GM19351 (cell line): ENCODE measurements around the gene SBK1.

Source experiments
- ATAC-seq: cut with Tn5 transposase; IDR thresholded peaks from one replicate; pipeline ENCODE4 v1.9.1; 2021; ENCODE audit warnings: mild to moderate bottlenecking, moderate library complexity; ENCODE audit not compliant: unreplicated experiment

SBK1 gene

DNA sequence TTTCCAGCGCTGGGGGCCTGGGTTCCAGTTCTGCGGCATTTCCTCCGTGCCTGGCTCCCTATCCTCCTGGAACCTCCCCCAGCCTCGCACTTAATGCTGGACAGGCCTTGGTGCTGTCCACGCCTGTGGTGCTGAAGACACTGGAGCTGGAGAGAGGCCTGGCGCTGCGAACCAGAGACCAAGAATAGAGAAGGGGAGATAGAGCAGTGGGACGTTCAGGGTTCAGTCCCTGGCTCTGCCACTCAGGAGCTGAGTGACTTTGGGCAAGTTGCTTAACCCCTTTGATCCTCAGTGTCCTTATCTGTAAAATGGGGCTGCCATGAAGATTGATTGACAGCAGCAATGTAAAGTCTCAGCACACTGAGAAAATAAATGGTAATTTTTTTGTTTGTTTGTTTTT is 11.9 kb downstream of the SBK1 start:
- no peak for ATAC-seq

DNA sequence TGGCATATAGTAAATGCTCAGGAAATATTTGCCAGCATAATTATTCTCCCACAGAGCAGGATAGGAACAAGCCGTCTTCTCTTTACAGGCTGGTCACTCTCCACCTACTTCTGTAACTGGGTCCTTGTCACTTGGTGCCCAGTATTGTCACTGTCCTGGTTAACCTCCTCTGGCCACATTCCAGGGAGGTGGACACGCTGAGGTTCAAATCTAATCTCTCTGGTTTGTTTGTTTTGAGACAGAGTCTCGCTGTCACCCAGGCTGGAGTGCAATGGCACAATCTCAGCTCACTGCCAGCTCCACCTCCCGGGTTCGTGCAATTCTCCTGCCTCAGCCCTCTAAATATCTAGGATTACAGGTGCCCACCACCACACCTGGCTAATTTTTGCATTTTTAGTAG is 15.6 kb downstream of the SBK1 start:
- no peak for ATAC-seq

DNA sequence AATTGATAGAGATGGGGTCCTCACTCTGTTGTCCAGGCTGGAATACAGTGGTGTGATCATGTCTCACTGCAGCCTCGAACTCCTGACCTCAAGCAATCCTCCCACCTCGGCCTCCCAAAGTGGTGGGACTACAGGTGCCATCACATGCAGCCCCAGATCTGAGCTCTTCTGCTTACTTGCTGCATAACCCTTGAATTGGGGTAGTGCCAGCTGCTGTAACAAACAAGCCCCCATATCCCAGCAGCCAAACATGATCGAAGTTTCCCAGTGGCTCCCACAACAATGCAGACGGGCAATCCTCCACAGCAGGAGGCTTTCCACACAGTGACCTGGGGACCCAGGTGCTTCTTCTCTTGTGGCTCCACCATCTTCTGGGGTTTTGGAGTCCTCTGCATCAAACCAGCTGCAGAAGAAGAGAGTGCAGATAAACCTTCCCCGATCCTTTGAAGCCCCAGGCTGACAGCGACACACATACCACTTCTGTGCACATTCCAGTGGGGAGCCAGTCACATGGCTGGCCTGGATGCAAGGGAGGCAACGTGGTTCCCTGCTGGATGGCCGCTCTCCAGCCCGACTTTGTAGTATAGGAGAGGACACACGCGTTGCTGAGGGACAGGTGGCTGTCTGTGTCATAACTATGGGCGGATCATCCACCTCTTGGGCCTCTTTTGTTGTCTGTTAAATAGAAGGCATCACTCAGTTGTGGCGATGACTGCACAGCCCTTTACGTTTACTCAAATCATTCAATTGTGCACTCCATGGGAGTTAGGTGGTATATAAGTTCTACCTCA is 16.7 kb downstream of the SBK1 start:
- ATAC-seq, result no peak

DNA sequence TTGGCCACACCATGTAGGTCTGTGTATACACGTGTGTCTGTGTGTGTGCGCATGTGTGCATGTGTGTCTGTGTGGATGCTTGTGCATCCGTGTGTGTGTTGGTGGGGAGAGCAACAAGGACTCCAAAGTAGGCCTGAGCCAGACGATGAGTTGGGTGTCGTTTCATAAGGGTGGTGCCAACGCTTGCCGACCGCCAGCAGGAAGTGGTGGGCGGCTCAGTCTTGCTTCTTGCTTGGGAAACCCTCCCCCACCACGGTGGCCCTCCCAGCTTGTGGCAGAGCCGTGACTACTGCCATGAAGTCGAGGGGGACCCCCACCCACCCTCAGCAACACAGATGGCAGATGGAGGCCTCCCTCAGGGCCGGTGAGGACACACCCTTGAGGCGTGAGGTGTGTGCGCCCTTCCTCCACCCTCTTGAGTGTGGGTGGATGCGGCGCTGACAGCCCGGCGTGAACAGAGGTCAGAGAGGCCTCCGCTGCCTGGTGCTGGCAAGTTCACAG is 17.5 kb downstream of the SBK1 start:
- ATAC-seq, result no peak

DNA sequence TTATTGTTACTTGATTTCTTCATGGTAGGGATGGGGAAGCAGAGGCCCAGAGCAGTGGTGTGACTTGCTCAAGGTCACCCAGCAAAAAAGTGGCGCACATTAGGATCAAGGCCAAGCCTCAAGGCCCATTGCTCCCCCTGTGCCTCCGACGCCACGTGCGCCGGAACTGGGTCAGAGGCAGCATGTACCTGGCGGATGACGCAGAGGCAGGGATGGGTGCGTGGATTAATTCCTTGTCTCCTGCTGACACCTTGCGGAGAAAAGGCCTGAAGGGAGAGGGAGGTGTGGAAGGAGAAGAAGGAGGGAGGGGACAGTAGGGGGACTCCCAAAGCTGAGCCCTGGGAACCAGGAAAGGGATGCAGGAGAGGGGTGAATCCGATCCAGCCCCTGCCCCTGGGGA is 18.5 kb downstream of the SBK1 start:
- no peak for ATAC-seq

DNA sequence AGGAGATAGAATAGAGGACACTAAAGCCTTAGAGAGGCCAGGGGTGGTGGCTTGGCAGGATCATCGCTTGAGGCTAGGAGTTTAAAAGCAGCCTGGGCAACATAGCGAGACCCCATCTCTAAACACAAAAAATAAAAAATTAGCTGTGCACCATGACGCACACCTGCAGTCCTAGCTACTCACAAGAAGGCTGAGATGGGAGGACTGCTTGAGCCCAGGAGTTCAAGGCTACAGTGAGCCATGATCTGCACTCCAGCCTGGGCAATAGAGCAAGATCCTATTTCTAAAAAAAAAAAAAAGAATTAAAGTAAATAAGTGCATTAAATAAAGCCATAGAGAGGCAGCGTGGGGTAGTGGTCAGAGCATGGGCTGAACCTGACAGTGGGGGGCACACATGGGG is 19.1 kb downstream of the SBK1 start:
- no peak for ATAC-seq

DNA sequence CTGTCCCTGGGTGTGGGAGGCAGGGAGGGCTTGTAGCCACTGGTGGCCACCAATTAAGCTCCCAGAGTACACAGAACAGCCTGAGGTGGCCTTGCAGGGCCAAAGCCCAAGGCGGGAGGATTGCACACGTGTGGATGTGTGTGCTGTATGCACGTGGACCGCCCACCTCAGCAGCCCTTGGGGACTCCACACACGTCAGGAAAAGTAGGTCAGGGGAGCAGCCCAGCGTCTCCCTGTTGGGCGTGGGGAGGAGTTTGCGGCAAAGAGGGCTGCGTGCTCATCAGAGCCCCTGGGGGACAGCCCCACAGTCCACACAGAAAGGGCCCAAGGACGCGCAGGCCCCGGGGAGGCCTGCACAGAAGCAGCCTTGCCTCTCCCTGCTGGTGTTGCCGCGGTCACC is 19.6 kb downstream of the SBK1 start:
- no peak for ATAC-seq

DNA sequence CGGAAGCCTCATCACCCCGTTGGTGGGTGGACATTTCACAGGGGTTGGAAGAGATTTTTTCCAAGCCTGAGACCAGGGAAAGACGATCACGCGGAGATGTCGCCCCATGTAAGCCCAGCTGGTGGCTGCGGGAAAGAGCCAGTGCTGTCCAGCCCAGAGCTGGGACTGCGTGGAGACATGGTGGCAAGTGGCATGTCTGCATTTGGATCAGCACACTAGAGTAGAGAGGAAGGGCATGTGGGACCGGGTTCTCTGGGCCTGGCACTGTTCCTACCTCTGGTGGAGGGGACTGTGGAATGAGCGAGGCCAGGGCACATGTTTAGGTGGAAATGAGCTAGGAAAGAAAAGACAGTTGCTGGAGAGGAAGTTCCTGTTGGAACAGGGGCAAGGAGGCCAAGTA is 20.0 kb downstream of the SBK1 start:
- no peak for ATAC-seq

DNA sequence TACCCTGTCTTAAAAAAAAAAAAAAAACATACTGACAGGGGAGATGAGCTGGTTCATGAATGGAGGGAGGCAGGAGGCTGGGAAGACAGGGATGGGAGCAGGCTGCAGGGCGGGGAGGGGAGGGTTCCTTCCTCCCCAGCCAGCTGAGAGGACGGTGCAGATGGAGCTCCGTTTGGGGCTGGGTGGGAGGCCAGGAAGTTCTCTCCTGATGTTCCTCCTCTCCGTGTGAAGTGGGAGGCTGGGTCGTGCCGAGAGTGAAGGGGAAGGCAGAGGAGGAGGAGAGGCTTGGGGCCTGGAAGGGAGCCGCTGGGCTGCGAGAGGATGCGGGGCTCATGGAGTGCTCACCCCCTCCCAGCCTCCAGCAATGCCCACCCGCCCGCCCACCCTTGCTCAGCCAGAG is 21.3 kb downstream of the SBK1 start:
- ATAC-seq, result no peak

DNA sequence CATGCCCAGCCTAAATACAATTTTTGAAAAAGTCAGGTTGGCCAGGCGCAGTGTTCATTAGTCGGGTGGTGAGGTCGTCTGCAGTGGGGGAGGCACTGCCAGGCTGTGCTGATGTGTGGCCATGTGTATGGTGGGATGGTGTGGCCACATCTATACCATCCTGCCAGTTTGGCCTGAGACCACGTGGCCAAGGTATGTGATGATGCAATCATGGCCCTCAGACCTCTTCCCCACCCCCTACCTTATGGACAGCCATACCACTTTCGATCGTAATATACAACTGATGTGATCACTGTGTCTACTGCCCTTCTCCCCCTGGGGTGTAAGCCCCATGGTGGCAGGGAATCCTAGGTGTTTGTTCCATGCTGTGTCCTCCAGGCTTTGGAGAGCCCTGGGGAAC is 23.7 kb downstream of the SBK1 start:
- no peak for ATAC-seq

DNA sequence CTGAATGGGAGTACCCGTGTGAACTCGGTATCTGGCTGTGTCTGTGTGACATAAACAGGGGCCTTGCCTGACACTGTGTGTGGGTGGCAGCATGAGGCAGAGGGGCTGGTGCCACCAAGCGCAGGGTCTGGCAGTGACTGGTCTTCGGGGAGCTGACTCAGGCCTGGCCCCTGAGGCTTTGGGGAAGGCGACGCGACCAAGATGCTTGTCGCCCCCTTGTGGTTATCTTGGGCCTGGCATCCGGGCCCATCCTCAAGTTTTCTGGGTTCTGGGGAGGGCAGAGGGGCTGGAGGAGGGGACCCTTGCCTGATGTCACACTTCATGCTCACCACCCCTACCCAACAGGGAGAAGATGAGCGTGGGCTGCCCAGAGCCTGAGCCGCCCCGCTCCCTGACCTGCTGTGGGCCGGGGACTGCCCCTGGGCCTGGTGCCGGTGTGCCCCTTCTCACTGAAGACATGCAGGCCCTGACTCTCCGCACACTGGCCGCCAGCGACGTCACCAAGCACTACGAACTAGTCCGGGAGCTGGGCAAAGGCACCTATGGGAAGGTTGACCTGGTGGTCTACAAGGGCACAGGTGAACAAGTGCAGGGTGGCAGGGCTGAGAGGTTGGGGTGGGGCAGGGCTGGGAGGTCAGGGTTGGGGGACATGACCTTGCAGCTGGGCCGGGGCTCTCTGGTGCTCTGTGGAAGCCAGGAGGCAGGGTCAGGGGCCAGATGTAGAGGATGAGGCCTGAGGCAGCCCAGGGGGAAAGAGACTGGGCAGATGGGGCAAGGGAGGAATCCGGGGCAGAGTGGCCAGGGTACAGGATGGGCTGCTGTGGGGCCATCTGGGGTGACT is 24.9 kb downstream of the SBK1 start:
- no peak for ATAC-seq

DNA sequence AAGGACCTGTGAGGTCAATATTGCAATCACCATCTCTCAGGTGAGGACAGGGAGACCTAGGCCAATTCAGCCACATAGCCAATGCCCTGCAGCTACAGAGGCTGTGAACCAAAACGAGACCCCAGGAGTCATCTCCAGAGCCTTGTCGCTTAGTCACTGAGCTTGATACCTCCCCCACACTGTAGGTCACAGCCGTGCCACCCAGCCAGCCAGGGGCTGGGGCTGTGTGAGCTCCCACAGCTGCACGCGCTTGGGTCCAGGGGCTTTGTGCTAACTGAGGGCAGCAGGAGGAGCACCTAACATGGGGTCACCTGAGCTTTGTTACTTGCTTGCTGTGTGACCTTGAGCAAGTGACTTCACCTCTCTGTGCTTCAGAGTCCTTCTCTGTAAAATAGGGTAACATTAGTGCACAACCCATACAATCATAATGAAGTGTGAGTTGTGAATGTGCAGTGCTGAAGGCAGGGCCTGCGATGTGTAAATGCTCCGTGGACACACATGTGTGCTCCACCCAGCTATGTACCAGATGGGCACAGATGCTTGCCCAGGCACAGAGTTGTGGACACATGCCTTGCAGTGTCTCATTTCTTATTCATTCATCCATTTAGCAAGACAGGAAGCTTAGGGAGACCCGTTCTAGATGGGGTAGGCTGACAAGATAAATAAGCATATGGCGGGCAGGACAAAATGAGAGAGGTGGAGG is 25.9 kb downstream of the SBK1 start:
- no peak for ATAC-seq

DNA sequence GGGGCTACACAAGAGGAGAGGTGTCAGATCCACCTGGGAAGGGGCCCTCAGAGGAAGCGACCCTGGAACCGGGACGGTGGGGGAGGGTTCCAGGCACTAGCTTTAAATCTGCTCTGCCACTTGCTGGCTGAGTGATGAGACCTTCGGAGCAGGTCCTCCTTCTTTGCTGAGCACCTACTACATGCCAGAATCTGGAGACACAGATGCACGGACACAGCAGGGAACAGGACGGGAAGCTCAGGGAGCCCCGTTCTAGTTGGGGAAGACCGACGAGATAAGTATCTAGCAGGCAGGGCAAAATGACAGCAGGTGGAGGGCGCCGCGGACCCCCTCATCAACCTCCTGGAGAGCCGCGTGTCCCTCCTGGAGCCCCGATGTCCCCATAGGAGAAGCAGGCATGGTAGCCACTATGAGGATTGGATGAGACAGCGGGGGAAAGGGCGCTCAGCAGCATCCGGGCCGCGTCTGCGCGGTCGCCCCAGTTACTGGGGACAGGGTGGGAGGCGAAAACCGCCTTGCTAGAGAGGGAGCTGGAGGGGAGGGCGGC is 27.2 kb downstream of the SBK1 start:
- ATAC-seq, result no peak

DNA sequence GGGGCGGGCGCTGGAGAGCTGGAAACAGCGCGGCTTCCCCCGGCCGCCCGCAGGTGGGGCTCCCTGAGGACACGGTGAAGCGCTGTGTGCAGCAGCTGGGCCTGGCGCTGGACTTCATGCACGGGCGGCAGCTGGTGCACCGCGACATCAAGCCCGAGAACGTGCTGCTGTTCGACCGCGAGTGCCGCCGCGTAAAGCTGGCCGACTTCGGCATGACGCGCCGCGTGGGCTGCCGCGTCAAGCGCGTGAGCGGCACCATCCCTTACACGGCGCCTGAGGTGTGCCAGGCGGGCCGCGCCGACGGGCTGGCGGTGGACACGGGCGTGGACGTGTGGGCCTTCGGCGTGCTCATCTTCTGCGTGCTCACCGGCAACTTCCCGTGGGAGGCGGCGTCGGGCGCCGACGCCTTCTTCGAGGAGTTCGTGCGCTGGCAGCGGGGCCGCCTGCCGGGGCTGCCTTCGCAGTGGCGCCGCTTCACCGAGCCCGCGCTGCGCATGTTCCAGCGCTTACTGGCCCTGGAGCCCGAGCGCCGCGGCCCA is 27.8 kb downstream of the SBK1 start:
- ATAC-seq, result no peak

DNA sequence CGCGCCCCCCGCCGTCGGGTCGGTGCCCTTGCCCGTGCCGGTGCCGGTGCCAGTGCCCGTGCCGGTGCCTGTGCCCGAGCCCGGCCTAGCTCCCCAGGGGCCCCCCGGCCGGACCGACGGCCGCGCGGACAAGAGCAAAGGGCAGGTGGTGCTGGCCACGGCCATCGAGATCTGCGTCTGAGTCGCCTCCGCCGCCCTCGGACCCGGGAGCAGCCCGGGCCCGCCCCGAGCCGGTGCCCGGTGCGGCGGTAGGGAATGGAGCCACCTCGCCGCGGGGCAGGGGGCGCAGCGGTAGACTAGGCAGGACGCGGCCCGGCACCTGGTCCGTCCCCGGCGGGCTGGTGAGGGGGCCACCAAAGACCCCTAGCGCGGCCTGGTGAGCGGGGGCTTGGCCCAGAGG is 28.4 kb downstream of the SBK1 start:
- no peak for ATAC-seq

DNA sequence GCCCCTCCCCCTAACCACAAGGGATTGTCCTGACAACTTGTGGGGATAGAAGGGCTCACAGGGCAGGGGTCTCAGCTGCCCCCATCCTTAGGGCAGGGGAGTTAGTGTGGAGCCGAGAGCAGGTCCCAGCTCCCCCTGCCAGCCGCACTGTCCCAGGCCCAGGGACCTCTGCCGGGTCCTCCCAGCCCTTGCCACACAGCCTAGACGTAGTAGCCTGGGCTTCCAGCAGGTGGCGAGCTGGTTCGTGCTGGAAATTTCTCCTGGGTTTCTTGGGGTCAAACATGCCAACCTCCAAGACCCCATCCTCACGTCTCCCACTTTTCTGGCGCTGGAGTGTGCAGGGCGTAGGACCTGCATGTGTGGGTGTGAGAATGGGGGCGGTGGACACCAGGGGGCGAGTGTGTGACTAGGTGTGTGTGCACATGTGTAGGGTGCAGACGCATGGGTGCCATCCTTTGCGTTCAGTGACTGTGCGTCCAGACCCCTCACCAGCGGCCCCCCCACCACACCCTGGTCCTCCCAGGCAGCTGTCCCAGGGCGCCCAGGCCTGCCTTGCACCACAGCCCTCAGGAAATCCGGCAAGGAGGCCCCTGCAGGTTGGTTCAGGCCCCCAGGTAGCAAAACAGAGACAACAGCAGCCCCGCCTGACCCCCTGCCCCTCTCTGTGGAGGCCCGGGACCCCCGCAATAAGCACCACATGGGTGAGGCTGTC is 29.5 kb downstream of the SBK1 start:
- no peak for ATAC-seq

DNA sequence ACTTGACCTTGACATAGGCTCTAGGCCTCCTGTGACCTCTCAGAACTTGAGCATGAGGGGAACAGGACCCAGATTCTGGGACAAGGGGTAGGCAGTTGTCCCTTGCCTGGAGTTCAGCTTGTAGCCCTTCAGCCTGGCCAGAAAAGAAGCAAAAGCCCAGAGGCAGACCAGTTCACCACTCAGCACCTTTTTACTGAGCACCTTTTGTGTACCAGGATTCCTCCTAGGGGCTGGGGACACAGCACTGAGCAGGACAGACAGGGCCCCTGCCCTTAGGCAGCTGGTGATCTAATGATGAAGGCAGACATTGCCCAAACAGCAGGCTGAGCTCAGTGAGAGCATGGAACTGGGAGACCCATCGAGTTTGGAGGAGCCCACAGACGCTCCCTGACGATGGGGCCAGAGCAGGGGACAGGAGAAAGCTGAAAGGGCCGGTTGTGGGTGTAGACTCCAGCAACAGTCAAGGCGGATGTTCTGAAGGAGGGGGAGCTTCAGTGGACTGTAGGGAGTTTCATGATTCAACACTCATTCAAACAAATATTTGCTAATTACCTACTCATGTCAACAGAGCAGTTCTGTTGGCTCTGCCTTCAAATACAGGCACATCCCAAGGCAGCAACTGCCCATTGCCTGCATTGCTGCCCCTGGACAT is 32.0 kb downstream of the SBK1 start:
- ATAC-seq, result no peak

DNA sequence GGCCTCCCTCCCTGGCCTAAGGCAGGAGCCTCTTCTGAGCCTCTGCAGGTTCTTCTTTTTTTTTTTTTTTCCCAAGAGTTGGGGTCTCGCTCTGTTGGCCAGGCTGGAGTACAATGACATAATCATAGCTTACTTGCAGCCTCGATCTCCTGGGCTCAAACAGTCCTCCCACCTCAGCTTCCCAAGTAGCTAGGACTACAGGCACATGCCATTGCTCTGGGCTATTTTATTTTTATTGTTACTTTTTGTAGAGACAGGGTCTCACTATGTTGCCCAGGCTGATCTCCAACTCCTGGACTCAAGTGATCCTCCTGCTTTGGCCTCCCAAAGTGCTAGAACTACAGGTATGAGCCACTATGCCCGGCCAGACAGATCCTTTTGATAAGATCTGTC is 32.6 kb downstream of the SBK1 start:
- no peak for ATAC-seq

DNA sequence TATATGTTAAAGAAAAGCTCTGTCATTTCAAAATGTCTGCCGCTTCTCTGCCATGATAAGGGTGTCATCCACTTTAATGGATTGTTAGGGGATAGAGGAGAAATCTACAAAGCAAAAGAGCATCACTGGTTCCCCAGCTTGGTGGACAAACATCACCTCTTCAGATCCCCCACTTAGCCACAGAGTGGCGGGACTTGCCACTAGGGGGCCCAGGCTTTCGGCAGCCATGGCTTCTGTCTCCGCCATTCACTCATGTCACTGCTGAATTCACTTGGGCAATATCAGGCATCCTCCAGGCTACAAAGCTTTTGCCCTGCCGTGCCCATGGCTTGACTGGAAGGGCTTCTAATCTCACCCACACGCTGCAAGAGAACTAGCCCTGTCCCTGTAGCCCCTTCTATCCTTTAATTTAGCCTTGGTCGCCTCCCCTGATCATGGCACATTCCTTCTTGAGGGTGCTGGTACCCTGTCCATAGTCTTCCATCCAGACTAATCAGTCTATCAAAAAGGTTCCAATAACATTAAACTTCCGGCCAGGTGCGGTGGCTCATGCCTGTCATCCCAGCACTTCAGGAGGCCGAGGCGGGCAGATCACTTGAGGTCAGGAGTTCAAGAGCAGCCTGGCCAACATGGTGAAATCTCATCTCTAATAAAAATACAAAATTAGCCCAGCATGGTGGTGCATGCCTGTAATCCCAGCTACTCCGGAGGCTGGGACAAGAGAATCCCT is 34.7 kb downstream of the SBK1 start:
- no peak for ATAC-seq
